CD14-positive monocyte (primary cell): Measurements from ENCODE around the gene AATK. TPM values are rescaled to one million over a fixed set of nuclear protein-coding genes. Genes with fewer than 3 reads are reported as not detected.

ENCODE experiments used
- DNase-seq, 3 donors: peaks; one replicate each; pipeline ENCODE4 v3.0.0-alpha.2; 2011 to 2022
- H2AFZ ChIP-seq: 2 replicates; pipeline ENCODE4 v1.6.0; 2012; ENCODE audit warnings: mild to moderate bottlenecking, low read depth, low read length, inconsistent platforms; ENCODE audit not compliant: insufficient read depth, poor library complexity, severe bottlenecking
- H3K27ac ChIP-seq, 2 donors: 1 replicate in 1 of 2; 2 replicates in 1 of 2; pipeline ENCODE4 v1.5.1; 2012 to 2013; ENCODE audit warnings: low read length in 2 of 2, control low read depth in 1 of 2, inconsistent platforms in 1 of 2, low read depth in 1 of 2, mild to moderate bottlenecking in 1 of 2
- H3K27me3 ChIP-seq, 2 donors: one replicate each; pipeline versions ENCODE4 v1.6.0 to v1.6.1; 2011 to 2013; ENCODE audit warnings: low read length in 2 of 2; ENCODE audit not compliant: control insufficient read depth in 2 of 2, insufficient read depth in 2 of 2
- H3K36me3 ChIP-seq, 2 donors: replicated peaks in 1 of 2; 1 replicate in 1 of 2; 2 replicates in 1 of 2; pipeline versions ENCODE4 v1.5.1 to v1.6.1; 2012 to 2013; ENCODE audit warnings: low read length in 2 of 2, control low read depth in 1 of 2, inconsistent platforms in 1 of 2, mild to moderate bottlenecking in 1 of 2; ENCODE audit not compliant: insufficient read depth in 2 of 2, control insufficient read depth in 1 of 2
- H3K4me1 ChIP-seq, 2 donors: 1 replicate in 1 of 2; 2 replicates in 1 of 2; pipeline versions ENCODE4 v1.5.1 to v1.6.1; 2012 to 2013; ENCODE audit warnings: low read length in 2 of 2, control low read depth in 1 of 2, inconsistent platforms in 1 of 2, mild to moderate bottlenecking in 1 of 2, moderate library complexity in 1 of 2; ENCODE audit not compliant: insufficient read depth in 2 of 2, control insufficient read depth in 1 of 2
- H3K4me2 ChIP-seq: replicated peaks from 2 replicates; pipeline ENCODE3; 2012; ENCODE audit warnings: low read length, moderate library complexity, mild to moderate bottlenecking; ENCODE audit not compliant: poor library complexity, severe bottlenecking; ENCODE audit errors: extremely low read depth
- H3K4me3 ChIP-seq, 3 experiments: fragments of 200-600 bp in 1 of 3; sonication (generic) in 1 of 3; replicated peaks in 1 of 3; 1 replicate in 2 of 3; 2 replicates in 1 of 3; pipeline ENCODE4 v1.5.1; 2011 to 2013; ENCODE audit warnings: low read length in 3 of 3, mild to moderate bottlenecking in 3 of 3, control low read depth in 2 of 3, low read depth in 2 of 3, inconsistent platforms in 1 of 3, moderate library complexity in 1 of 3
- H3K79me2 ChIP-seq: 2 replicates; pipeline ENCODE4 v1.6.0; 2012; ENCODE audit warnings: mild to moderate bottlenecking, control low read depth, inconsistent platforms, low read length, moderate library complexity; ENCODE audit not compliant: insufficient read depth
- H3K9ac ChIP-seq: 2 replicates; pipeline ENCODE4 v1.6.0; 2017; ENCODE audit warnings: low read length, mild to moderate bottlenecking; ENCODE audit not compliant: insufficient read depth, poor library complexity, severe bottlenecking
- H3K9me3 ChIP-seq, 2 donors: replicated peaks in 1 of 2; 1 replicate in 1 of 2; 2 replicates in 1 of 2; pipeline versions ENCODE4 v1.5.1 to v1.6.1; 2012 to 2013; ENCODE audit warnings: low read length in 2 of 2, control low read depth in 1 of 2; ENCODE audit not compliant: control insufficient read depth in 1 of 2, insufficient read depth in 1 of 2
- H4K20me1 ChIP-seq: 2 replicates; pipeline ENCODE4 v1.6.0; 2012; ENCODE audit warnings: mild to moderate bottlenecking, low read length, control low read depth, moderate library complexity; ENCODE audit not compliant: insufficient read depth
- H3K27ac Mint-ChIP-seq, 7 donors: one replicate each; pipeline ENCODE4 v1.8.0; 2020; ENCODE audit warnings: mild to moderate bottlenecking in 7 of 7, mixed read lengths in 7 of 7, moderate library complexity in 6 of 7, inconsistent platforms in 2 of 7
- H3K27me3 Mint-ChIP-seq, 3 donors: one replicate each; pipeline ENCODE4 v1.8.0; 2021 to 2022; ENCODE audit warnings: low read depth in 3 of 3, mild to moderate bottlenecking in 3 of 3, mixed read lengths in 3 of 3, moderate library complexity in 3 of 3, inconsistent platforms in 1 of 3
- H3K36me3 Mint-ChIP-seq, 2 donors: one replicate each; pipeline ENCODE4 v1.8.0; 2020; ENCODE audit warnings: mixed read lengths in 2 of 2, inconsistent platforms in 1 of 2, mild to moderate bottlenecking in 1 of 2
- H3K4me1 Mint-ChIP-seq: one replicate; pipeline ENCODE4 v1.8.0; 2020; ENCODE audit warnings: mild to moderate bottlenecking, mixed read lengths
- H3K4me3 Mint-ChIP-seq, 2 donors: one replicate each; pipeline ENCODE4 v1.8.0; 2020; ENCODE audit warnings: mild to moderate bottlenecking in 2 of 2, mixed read lengths in 2 of 2, moderate library complexity in 1 of 2
- H3K9me3 Mint-ChIP-seq, 7 donors: one replicate each; pipeline ENCODE4 v1.8.0; 2020 to 2022; ENCODE audit warnings: mixed read lengths in 7 of 7, mild to moderate bottlenecking in 6 of 7, moderate library complexity in 6 of 7, inconsistent platforms in 2 of 7
- CTCF ChIP-seq: fragments of 200-600 bp; IDR thresholded peaks from one replicate; pipeline ENCODE4 v1.8.0; 2022; ENCODE audit warnings: antibody characterized with exemption, mild to moderate bottlenecking
- WGBS: methylation state at CpG from one replicate; pipeline ENCODE4 v1.1.5; 2013; ENCODE audit warnings: missing lambda C conversion rate; ENCODE audit not compliant: insufficient coverage; 5-methylcytosine and 5-hydroxymethylcytosine counted together
- intact Hi-C, 2 donors: fragments of 100-400 bp; cut with micrococcal nuclease; formaldehyde crosslinking; loops; one replicate each; pipeline versions ENCODE4 v1.15.0 to v1.15.1; 2023
- polyA plus RNA-seq, 3 donors: library from polyadenylated mRNA; depleted of rRNA in 1 of 3; unstranded in 2 of 3; stranded (reverse) in 1 of 3; fragments of 300-500 nt in 2 of 3; fragments of >200 nt in 1 of 3; fragmentation: Illumina TruSeq in 2 of 3; gene quantifications; 1 replicate in 2 of 3; 2 replicates in 1 of 3; pipeline ENCODE4 v1.2.3, GENCODE V29; 2012 to 2021

The AATK gene
- polyA plus RNA-seq, 3 donors = 0.93 to 15.3 (median 2.0) TPM

- Mint-ChIP-seq H3K27me3 (peaks cover 20 to 44% (median 27%) of the 10 kb centered on the region in 3 donors), H3K4me3 (no peak overlapping the region), H3K4me1 (peaks cover 19% of the 10 kb centered on the region), H3K9me3 (peaks cover 0 to 1% (median 0%) of the 10 kb centered on the region in 7 donors), H3K27ac (no peak overlapping the region), H3K36me3 (peaks cover 0 to 2% of the 10 kb centered on the region in 2 donors)
- Histone ChIP-seq H3K4me1 (peaks cover 33 to 36% of the 10 kb centered on the region in 2 donors), H3K36me3 (no peaks in the 10 kb centered on the region), H3K9me3 (no peaks in the 10 kb centered on the region), H4K20me1 (no peaks in the 10 kb centered on the region), H3K4me2 (no peak overlapping the region), H3K4me3 (no peak overlapping the region), H3K9ac (no peak overlapping the region), H3K27me3 (peaks cover 0 to 26% of the 10 kb centered on the region in 2 donors), H2AFZ (no peak overlapping the region), H3K79me2 (peaks cover 19% of the 10 kb centered on the region), H3K27ac (no peak overlapping the region)
- no peak for DNase-seq
- WGBS = 91% methylated on average over 17 of the region's 19 CpGs
- intact Hi-C loops = no loop called here
- TF ChIP-seq CTCF = no peak
Measured at GRCh38 chr17:81163051-81163695, 2.8 kb downstream of the AATK start.

DNA sequence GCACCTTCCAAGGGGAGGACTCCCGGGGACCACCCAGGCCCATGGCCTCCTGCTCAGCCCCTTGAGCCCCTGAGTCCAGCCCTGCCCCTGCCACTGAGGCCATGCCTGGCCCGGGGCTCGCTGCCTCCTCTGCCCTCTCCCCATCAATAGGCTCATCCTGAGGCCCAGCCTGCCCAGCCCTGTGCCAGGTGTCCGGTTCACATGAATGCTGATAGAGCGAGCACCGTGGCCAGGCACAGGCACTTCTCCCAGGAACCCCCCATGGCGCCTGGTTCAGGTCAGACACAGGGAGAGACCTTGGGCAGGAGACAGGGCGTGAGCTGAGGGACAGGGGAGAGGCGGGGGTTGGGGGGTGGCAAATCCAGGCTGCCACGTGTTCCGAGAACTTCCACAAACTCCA is 3.5 kb downstream of the AATK start:
- Histone ChIP-seq H3K9ac (no peak overlapping the region), H3K36me3 (no peaks in the 10 kb centered on the region), H4K20me1 (no peaks in the 10 kb centered on the region), H3K4me2 (no peak overlapping the region), H3K79me2 (peaks cover 26% of the 10 kb centered on the region), H2AFZ (no peak overlapping the region), H3K27ac (no peak overlapping the region), H3K4me3 (no peak overlapping the region), H3K9me3 (no peaks in the 10 kb centered on the region), H3K27me3 (peaks cover 0 to 24% of the 10 kb centered on the region in 2 donors), H3K4me1 (peaks cover 33 to 41% of the 10 kb centered on the region in 2 donors)
- Mint-ChIP-seq H3K27me3 (peaks cover 20 to 41% (median 25%) of the 10 kb centered on the region in 3 donors), H3K4me1 (peaks cover 19% of the 10 kb centered on the region), H3K9me3 (peaks cover 0 to 1% (median 0%) of the 10 kb centered on the region in 7 donors), H3K27ac (no peak overlapping the region), H3K36me3 (peaks cover under 1 to 2% of the 10 kb centered on the region in 2 donors), H3K4me3 (peak overlapping the region in 1 of 2 donors; percentile 42)
- WGBS = 97% methylated on average over 7 of the region's 11 CpGs
- no peak for TF ChIP-seq CTCF
- DNase-seq = no peak
- intact Hi-C loops = no loop called here
